HFF-Myc (cell line): Measurements from ENCODE around the gene CYP21A2.
"Not testable (repeated sequence)": the region's sequence is repeated elsewhere in the genome, so short reads cannot be mapped to it uniquely, and the experiment has no call there.

Experiments used
- DNase-seq: peaks from one replicate; pipeline ENCODE4 v3.0.0-alpha.2; 2011; ENCODE audit warnings: low read depth; ENCODE audit errors: extremely low read depth
- H3K4me3 ChIP-seq: replicated peaks from 2 replicates; pipeline ENCODE4 v1.5.1; 2011; ENCODE audit warnings: low read depth, mild to moderate bottlenecking, control low read depth, low read length
- TF ChIP-seq, protein P1 (sequence below): IDR thresholded peaks from 2 replicates; pipeline ENCODE4 v1.5.1; 2012; ENCODE audit warnings: mild to moderate bottlenecking, low read depth, low read length, control low read depth; ENCODE audit errors: missing control alignments

Gene CYP21A2

GRCh38 chr6:32045811-32046449 lies 7.7 kb downstream of the CYP21A2 start:
- TF ChIP-seq, protein P1, sequence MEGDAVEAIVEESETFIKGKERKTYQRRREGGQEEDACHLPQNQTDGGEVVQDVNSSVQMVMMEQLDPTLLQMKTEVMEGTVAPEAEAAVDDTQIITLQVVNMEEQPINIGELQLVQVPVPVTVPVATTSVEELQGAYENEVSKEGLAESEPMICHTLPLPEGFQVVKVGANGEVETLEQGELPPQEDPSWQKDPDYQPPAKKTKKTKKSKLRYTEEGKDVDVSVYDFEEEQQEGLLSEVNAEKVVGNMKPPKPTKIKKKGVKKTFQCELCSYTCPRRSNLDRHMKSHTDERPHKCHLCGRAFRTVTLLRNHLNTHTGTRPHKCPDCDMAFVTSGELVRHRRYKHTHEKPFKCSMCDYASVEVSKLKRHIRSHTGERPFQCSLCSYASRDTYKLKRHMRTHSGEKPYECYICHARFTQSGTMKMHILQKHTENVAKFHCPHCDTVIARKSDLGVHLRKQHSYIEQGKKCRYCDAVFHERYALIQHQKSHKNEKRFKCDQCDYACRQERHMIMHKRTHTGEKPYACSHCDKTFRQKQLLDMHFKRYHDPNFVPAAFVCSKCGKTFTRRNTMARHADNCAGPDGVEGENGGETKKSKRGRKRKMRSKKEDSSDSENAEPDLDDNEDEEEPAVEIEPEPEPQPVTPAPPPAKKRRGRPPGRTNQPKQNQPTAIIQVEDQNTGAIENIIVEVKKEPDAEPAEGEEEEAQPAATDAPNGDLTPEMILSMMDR = no peak
- no peak overlapping the region for H3K4me3 ChIP-seq
- no peak for DNase-seq

GRCh38 chr6:32046450-32047083 lies 8.4 kb downstream of the CYP21A2 start:
- TF ChIP-seq, protein P1 = no peak
- H3K4me3 ChIP-seq = no peak overlapping the region
- DNase-seq = no peak

DNA sequence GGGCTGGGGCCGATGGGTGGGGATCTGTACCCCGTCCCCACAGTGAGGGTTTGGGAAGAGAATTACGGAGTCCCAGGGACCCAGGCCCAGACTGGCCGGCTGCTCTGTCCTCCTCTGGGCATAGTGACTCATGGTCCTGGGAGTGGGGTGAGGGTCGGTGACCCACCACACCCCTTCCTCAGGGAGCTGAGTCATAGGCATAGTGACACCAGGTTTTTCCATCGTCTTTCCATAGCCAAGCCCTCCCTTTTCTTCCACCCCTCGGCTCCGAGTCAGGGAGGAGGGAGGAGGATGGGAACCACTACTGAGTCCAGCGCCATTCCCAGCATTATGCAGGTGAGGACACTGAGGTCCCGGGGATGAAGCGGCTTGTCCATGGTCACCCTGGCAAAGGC lies 8.9 kb downstream of the CYP21A2 start:
- no peak overlapping the region for H3K4me3 ChIP-seq
- TF ChIP-seq, protein P1 = no peak
- no peak for DNase-seq

GRCh38 chr6:32047539-32047854 lies 9.3 kb downstream of the CYP21A2 start:
- TF ChIP-seq, protein P1 = no peak
- no peak overlapping the region for H3K4me3 ChIP-seq
- no peak for DNase-seq

DNA sequence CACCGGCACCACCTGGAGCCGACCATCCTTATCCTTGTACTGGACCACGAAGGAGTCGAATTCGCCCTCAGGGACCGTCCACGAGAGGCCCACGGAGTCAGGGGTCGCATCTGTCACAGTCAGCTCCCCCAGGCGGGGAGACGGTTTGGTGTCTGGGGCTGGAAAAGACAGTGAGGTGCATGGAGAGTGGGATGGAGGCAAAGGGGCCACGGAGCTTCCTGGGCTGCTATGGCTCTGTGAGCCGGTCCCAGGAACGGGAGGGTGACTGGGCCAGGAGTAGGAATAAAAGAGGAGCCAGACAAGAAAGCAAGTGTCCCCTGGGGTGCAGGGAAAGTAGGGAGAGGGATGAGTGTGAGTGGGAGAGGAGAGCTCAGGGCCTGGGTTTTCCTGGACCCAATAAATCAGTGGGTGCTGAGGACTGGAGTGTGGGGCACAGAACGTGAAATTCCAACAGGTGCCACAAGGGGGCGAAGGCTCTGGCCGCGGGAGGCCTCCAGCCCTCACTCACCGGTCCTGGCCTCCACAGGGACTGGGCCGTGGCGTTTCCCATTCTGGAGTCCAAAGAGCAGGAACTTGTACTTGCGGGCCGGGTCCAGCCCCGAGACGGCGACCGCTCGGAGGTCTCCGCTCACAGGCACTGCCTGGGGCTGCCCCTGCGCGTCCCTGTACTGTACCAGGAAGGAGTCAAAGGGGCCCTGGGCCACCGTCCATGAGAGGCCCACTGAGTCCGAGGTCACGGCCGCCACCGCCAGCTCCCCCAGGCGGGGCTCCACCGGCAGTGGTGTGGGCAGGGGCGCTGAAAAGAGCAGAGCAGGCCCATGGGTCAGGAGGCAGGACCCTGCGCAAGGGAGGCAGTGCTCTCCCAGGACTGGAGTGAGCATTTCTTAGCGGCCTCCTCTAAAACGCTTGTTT lies 9.9 kb downstream of the CYP21A2 start:
- no peak for DNase-seq
- no peak overlapping the region for H3K4me3 ChIP-seq
- TF ChIP-seq, protein P1 = peak; percentile 76

- not testable (repeated sequence) for DNase-seq, H3K4me3 ChIP-seq
Observed at GRCh38 chr6:32049149-32049548, 10.9 kb downstream of the CYP21A2 start.

GRCh38 chr6:32049736-32050135 lies 11.5 kb downstream of the CYP21A2 start:
- DNase-seq, H3K4me3 ChIP-seq: not testable (repeated sequence)
